Prostate gland (tissue), 2 donors: Measurements from ENCODE around the gene FBXO48. TPM values are rescaled to one million over a fixed set of nuclear protein-coding genes. Genes with fewer than 3 reads are reported as not detected.

Source experiments
- DNase-seq: peaks from one replicate; pipeline ENCODE4 v3.0.0-alpha.2; 2019; ENCODE audit warnings: low spot score
- H3K27ac ChIP-seq, 2 donors: fragments of 200-600 bp; sonication (generic); 2 replicates each; pipeline ENCODE4 v1.5.1; 2017 to 2019
- H3K27me3 ChIP-seq: fragments of 200-600 bp; sonication (generic); replicated peaks from 2 replicates; pipeline ENCODE4 v1.5.1; 2019; ENCODE audit not compliant: insufficient read depth
- H3K36me3 ChIP-seq, 2 donors: fragments of 200-600 bp; sonication (generic); 1 replicate in 1 of 2; 2 replicates in 1 of 2; pipeline versions ENCODE4 v1.5.1 to v1.8.1; 2017 to 2019
- H3K4me1 ChIP-seq: fragments of 200-600 bp; sonication (generic); replicated peaks from 2 replicates; pipeline ENCODE4 v1.5.1; 2019
- H3K4me3 ChIP-seq, 2 donors: fragments of 200-600 bp; sonication (generic); 2 replicates each; pipeline ENCODE4 v1.5.1; 2017 to 2019
- H3K9me3 ChIP-seq: fragments of 200-600 bp; sonication (generic); 2 replicates; pipeline ENCODE4 v1.5.1; 2017
- POLR2A ChIP-seq: fragments of 450-650 bp; IDR thresholded peaks from one replicate; pipeline ENCODE4 v1.6.1; 2016; ENCODE audit warnings: antibody characterized with exemption, mild to moderate bottlenecking
- POLR2AphosphoS5 ChIP-seq: sonication (generic); formaldehyde crosslinking; IDR thresholded peaks from one replicate; pipeline ENCODE4 v1.6.1; 2017; ENCODE audit warnings: antibody characterized with exemption
- WGBS: methylation state at CpG from one replicate; pipeline ENCODE4 v1.1.5; 2018; 5-methylcytosine and 5-hydroxymethylcytosine counted together
- intact Hi-C: fragments of 100-400 bp; cut with DNase I; formaldehyde crosslinking; loops from one replicate; pipeline ENCODE4 v1.14.2; 2022
- total RNA-seq, 2 donors: library from RNA; depleted of rRNA; stranded (reverse); fragments of >200 nt; gene quantifications; one replicate each; pipeline ENCODE4 v1.1.0, GENCODE V29; 2016
- TF ChIP-seq, protein P1 (sequence below), 4 experiments: fragments of 200-600 bp in 2 of 4; fragments of 450-650 bp in 2 of 4; sonication (generic) in 2 of 4; IDR thresholded peaks; 1 replicate in 3 of 4; 2 replicates in 1 of 4; pipeline ENCODE4 v1.5.1; 2016 to 2019; ENCODE audit warnings: antibody characterized with exemption in 4 of 4, mild to moderate bottlenecking in 2 of 4, moderate library complexity in 2 of 4

FBXO48 gene
- total RNA-seq, 2 donors from 2014 or later = 0.77 to 0.85 TPM

DNA sequence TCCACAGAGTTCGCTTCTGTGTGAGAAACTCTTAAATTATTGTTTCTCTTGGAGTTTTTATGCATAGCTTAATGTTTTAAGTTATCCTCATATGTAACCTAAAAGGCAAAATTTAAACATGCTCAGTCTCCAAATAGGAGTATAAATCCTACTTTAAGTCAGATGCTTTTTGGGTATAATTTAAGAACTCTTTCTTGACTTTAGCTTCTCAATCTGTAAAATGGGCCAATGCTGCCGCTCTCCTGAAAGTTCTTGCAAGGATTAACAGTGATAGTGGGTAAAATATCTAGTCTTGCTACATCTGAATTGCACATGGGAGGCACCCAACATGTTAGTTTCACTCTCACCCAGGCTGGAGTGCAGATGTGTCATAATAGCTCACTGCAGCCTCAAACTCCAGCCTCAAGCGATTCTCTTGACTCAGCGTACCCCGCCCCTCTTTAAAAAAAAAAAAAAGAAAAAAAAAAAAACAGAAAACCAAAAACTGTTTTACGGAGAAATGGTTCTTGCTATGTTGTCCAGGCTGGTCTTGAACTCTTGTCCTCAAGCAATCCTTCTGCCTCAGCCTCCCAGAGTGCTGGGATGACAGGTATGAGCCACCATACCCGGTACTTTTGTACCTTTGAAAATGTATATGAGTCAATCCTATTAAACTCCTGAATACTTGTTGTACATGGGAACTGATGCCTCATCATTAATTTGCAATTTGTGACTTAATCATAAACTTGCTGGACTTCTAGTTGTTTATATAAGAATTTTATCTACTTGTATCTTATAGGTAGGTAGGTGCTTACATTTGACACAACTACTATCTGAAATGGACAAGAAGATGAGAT, 1.8 kb downstream of the FBXO48 start:
- H3K27me3 ChIP-seq = no peaks in the 10 kb centered on the region
- H3K9me3 ChIP-seq = no peaks in the 10 kb centered on the region
- no peak overlapping the region for H3K4me3 ChIP-seq
- intact Hi-C loops = no loop called here
- TF ChIP-seq POLR2A (no peak), POLR2AphosphoS5 (no peak)
- TF ChIP-seq, protein P1, sequence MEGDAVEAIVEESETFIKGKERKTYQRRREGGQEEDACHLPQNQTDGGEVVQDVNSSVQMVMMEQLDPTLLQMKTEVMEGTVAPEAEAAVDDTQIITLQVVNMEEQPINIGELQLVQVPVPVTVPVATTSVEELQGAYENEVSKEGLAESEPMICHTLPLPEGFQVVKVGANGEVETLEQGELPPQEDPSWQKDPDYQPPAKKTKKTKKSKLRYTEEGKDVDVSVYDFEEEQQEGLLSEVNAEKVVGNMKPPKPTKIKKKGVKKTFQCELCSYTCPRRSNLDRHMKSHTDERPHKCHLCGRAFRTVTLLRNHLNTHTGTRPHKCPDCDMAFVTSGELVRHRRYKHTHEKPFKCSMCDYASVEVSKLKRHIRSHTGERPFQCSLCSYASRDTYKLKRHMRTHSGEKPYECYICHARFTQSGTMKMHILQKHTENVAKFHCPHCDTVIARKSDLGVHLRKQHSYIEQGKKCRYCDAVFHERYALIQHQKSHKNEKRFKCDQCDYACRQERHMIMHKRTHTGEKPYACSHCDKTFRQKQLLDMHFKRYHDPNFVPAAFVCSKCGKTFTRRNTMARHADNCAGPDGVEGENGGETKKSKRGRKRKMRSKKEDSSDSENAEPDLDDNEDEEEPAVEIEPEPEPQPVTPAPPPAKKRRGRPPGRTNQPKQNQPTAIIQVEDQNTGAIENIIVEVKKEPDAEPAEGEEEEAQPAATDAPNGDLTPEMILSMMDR (IDR thresholded peaks at IDR 0.05) = no peak
- H3K36me3 ChIP-seq = no peaks in the 10 kb centered on the region
- 81% methylated on average over 7 of the region's 7 CpGs for WGBS
- peaks cover 3% of the 10 kb centered on the region for H3K4me1 ChIP-seq
- DNase-seq = no peak
- no peak overlapping the region for H3K27ac ChIP-seq

DNA sequence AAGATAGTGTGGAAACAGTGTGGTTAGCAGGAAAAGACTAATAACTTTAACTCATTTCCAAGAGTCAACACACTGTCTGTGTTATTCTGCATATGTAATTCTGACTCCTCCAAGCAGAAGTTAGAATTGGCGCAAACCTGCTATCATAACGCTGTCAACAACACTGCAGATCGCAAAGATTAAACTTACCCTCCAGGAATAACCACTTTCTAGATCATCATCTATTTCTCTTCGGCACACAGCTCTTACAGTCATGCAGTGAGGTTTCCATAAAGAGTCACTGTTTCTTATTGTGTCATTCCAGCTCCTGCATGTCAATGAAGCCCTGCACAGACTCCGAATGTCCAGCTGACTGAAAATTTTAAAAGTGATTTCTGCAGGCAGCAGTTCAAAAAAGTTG, 2.4 kb downstream of the FBXO48 start:
- 88% methylated on average over 5 of the region's 5 CpGs for WGBS
- intact Hi-C loops = no loop called here
- DNase-seq = no peak
- TF ChIP-seq, protein P1 (IDR thresholded peaks at IDR 0.05) = no peak
- TF ChIP-seq POLR2A = no peak
- TF ChIP-seq POLR2AphosphoS5 = no peak
- Histone ChIP-seq H3K9me3 (no peaks in the 10 kb centered on the region), H3K36me3 (no peaks in the 10 kb centered on the region), H3K27me3 (no peaks in the 10 kb centered on the region), H3K4me3 (no peak overlapping the region), H3K27ac (no peak overlapping the region), H3K4me1 (peaks cover 3% of the 10 kb centered on the region)

DNA sequence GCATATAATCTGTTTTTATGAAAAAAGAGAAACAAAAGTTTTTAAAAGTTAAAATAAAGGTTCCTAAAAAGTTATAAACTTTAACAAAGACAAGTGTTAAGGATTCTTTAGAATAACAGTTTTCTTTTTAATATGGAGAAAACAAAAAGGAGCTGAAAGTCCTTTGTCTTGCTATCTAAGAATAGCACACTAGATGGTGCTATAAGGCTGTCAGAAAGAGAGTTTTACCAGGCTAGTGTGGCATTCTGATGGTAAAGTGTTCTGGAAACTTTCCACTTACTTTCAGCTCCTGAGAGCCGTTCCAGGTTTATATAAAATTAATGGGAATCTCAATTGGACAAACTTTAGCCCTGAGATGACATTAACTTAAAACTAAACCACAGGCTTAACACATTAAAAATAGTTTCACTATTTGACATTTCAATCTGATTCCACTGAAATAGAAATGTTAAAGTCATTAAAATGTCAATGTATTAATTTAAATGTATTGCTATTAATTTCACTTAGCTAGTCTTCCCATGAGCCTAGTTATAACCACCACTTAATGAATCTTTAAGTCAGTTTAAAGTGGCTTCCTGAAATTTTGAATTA, 3.7 kb downstream of the FBXO48 start:
- no peak overlapping the region for H3K27ac ChIP-seq
- H3K27me3 ChIP-seq = no peaks in the 10 kb centered on the region
- H3K9me3 ChIP-seq = no peaks in the 10 kb centered on the region
- peaks cover 3% of the 10 kb centered on the region for H3K4me1 ChIP-seq
- no peaks in the 10 kb centered on the region for H3K36me3 ChIP-seq
- intact Hi-C loops = no loop called here
- no peak overlapping the region for H3K4me3 ChIP-seq
- TF ChIP-seq, protein P1 (IDR thresholded peaks at IDR 0.05) = peak in 3 of 4 experiments; percentile 62 to 76 (median 74)
- peak; percentile 35 for TF ChIP-seq POLR2AphosphoS5
- no peak for TF ChIP-seq POLR2A
- WGBS = 0% methylated on average over 1 of the region's 1 CpG
- DNase-seq = no peak

DNA sequence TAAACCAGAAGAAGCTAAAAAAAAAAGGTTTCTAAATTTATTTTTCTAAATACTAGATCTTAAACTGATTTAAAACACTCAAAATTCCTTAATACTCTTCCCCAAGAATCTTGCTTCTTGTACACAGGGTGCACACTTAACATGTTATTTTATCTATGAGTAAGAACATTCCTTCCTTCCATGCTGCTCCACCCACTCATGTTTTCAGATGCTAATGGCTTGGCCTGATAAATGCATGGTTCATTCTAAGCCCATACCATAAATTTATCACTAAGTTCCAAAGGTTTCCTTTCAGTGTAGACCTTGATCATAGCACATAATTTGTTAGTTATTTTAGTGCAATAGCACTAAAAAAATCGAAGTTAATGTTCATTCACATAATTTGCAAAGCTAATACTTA, 8.1 kb downstream of the FBXO48 start:
- no peak for DNase-seq
- Histone ChIP-seq H3K27me3 (no peaks in the 10 kb centered on the region), H3K27ac (no peak overlapping the region), H3K9me3 (no peaks in the 10 kb centered on the region), H3K4me1 (no peaks in the 10 kb centered on the region), H3K36me3 (no peaks in the 10 kb centered on the region), H3K4me3 (no peak overlapping the region)
- intact Hi-C loops = no loop called here
- TF ChIP-seq POLR2A (no peak), POLR2AphosphoS5 (no peak)
- TF ChIP-seq, protein P1 (IDR thresholded peaks at IDR 0.05) = no peak
- WGBS = 71% methylated on average over 1 of the region's 1 CpG

DNA sequence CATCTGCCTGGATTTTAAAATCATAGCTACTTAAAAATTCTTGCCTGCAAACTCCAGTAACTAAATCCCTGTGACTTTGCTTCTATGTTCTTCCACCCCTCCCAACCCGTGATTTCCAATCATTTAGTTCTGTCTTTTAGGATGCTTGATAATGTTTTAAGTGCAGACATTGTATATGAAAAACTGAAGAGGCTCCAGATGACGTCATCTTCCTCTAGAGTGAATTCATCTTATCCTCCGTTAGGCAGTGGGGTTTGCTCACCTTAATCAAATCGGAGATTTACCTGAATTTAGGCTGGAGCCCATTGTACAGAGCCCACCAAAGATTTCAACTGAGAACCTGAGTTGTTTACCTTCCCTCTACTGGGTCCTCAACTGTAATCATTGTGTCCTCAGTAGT, 10.9 kb downstream of the FBXO48 start:
- WGBS = 92% methylated on average over 4 of the region's 4 CpGs
- no peak for DNase-seq
- H3K4me1 ChIP-seq = no peaks in the 10 kb centered on the region
- H3K27ac ChIP-seq = no peak overlapping the region
- intact Hi-C loops = no loop called here
- no peaks in the 10 kb centered on the region for H3K36me3 ChIP-seq
- no peak overlapping the region for H3K4me3 ChIP-seq
- H3K27me3 ChIP-seq = no peaks in the 10 kb centered on the region
- no peaks in the 10 kb centered on the region for H3K9me3 ChIP-seq
- TF ChIP-seq, protein P1 (IDR thresholded peaks at IDR 0.05) = no peak
